Loucy (cell line): ENCODE measurements around the gene ARMC3.

ENCODE experiments used
- H2AFZ ChIP-seq: fragments of 200-600 bp; sonication (generic); 2 replicates; pipeline ENCODE4 v1.6.0; 2016; ENCODE audit warnings: antibody characterized with exemption, mild to moderate bottlenecking, low read length, moderate library complexity
- H3F3A ChIP-seq: fragments of 200-600 bp; 2 replicates; pipeline ENCODE4 v1.6.0; 2016; ENCODE audit warnings: antibody characterized with exemption, low read depth, mild to moderate bottlenecking
- H3K27me3 ChIP-seq: fragments of 200-600 bp; sonication (generic); 2 replicates; pipeline ENCODE4 v1.6.1; 2014; ENCODE audit warnings: low read length, mild to moderate bottlenecking; ENCODE audit not compliant: insufficient read depth, poor library complexity, severe bottlenecking
- H3K36me3 ChIP-seq: fragments of 200-600 bp; sonication (generic); 2 replicates; pipeline ENCODE4 v1.6.1; 2016; ENCODE audit warnings: low read length; ENCODE audit not compliant: insufficient read depth
- H3K4me1 ChIP-seq: fragments of 200-600 bp; sonication (generic); 2 replicates; pipeline ENCODE4 v1.5.1; 2014; ENCODE audit warnings: low read length, mild to moderate bottlenecking; ENCODE audit not compliant: insufficient read depth, poor library complexity, severe bottlenecking
- H3K4me2 ChIP-seq: fragments of 200-600 bp; sonication (generic); 2 replicates; pipeline ENCODE4 v1.6.0; 2014; ENCODE audit warnings: antibody characterized with exemption, low read length, low read depth, mild to moderate bottlenecking; ENCODE audit not compliant: poor library complexity, severe bottlenecking
- H3K4me3 ChIP-seq: fragments of 200-600 bp; sonication (generic); 2 replicates; pipeline ENCODE4 v1.5.1; 2014; ENCODE audit warnings: low read length, mild to moderate bottlenecking, mixed read lengths; ENCODE audit not compliant: poor library complexity, severe bottlenecking
- H3K79me2 ChIP-seq: fragments of 200-600 bp; sonication (generic); 2 replicates; pipeline ENCODE4 v1.6.1; 2014; ENCODE audit warnings: low read length; ENCODE audit not compliant: insufficient read depth
- H3K9ac ChIP-seq: fragments of 200-600 bp; sonication (generic); 2 replicates; pipeline ENCODE4 v1.6.0; 2014; ENCODE audit warnings: mild to moderate bottlenecking, low read depth, low read length, moderate library complexity; ENCODE audit not compliant: poor library complexity, severe bottlenecking
- H3K9me2 ChIP-seq: fragments of 200-600 bp; sonication (generic); replicated peaks from 2 replicates; pipeline ENCODE4 v1.6.1; 2016; ENCODE audit warnings: low read depth, low read length, mixed read lengths
- H3K9me3 ChIP-seq: fragments of 200-600 bp; sonication (generic); 2 replicates; pipeline ENCODE4 v1.6.1; 2014; ENCODE audit warnings: mild to moderate bottlenecking, antibody characterized with exemption, low read length, low read depth; ENCODE audit not compliant: insufficient read depth
- H4K20me1 ChIP-seq: fragments of 200-600 bp; sonication (generic); 2 replicates; pipeline ENCODE4 v1.6.0; 2014; ENCODE audit warnings: antibody characterized with exemption, low read length, mild to moderate bottlenecking; ENCODE audit not compliant: insufficient read depth, poor library complexity, severe bottlenecking
- EZH2phosphoT487 ChIP-seq: fragments of 200-600 bp; IDR thresholded peaks from 2 replicates; pipeline ENCODE4 v1.6.1; 2018; ENCODE audit warnings: antibody characterized with exemption, mild to moderate bottlenecking, moderate library complexity, borderline replicate concordance
- TF ChIP-seq, protein P1 (sequence below): fragments of 200-600 bp; sonication (generic); conservative IDR thresholded peaks from 2 replicates; pipeline ENCODE4 v1.5.1; 2014; ENCODE audit warnings: mild to moderate bottlenecking, antibody characterized with exemption, low read length

The ARMC3 gene

DNA sequence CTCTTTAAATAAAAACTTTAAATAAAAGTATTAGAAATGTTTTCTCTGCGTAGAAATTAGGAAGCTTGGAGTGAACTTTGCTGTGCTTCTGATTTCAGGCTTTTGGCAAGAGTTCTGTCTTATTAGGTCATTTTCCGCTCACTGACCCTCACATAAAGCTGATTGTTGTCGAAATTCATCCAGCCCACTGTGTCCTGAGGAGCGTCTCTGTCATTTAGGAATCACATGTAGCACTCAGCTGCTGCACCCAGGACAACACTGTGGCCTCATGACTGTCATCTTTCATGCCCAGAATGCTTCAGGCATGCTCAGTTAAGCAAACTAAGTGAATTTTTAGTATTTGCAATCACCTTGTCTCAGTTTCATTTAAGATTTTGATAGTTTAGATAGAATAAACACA, 109.7 kb downstream of the ARMC3 start:
- no peak for TF ChIP-seq EZH2phosphoT487
- TF ChIP-seq, protein P1, sequence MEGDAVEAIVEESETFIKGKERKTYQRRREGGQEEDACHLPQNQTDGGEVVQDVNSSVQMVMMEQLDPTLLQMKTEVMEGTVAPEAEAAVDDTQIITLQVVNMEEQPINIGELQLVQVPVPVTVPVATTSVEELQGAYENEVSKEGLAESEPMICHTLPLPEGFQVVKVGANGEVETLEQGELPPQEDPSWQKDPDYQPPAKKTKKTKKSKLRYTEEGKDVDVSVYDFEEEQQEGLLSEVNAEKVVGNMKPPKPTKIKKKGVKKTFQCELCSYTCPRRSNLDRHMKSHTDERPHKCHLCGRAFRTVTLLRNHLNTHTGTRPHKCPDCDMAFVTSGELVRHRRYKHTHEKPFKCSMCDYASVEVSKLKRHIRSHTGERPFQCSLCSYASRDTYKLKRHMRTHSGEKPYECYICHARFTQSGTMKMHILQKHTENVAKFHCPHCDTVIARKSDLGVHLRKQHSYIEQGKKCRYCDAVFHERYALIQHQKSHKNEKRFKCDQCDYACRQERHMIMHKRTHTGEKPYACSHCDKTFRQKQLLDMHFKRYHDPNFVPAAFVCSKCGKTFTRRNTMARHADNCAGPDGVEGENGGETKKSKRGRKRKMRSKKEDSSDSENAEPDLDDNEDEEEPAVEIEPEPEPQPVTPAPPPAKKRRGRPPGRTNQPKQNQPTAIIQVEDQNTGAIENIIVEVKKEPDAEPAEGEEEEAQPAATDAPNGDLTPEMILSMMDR, result no peak
- Histone ChIP-seq H3K9me3 (no peaks in the 10 kb centered on the region), H2AFZ (no peak overlapping the region), H3K9ac (no peak overlapping the region), H4K20me1 (no peaks in the 10 kb centered on the region), H3K4me1 (no peaks in the 10 kb centered on the region), H3K36me3 (no peaks in the 10 kb centered on the region), H3K79me2 (no peaks in the 10 kb centered on the region), H3F3A (no peaks in the 10 kb centered on the region), H3K4me2 (no peak overlapping the region), H3K9me2 (no peaks in the 10 kb centered on the region), H3K4me3 (no peak overlapping the region), H3K27me3 (no peaks in the 10 kb centered on the region)

DNA sequence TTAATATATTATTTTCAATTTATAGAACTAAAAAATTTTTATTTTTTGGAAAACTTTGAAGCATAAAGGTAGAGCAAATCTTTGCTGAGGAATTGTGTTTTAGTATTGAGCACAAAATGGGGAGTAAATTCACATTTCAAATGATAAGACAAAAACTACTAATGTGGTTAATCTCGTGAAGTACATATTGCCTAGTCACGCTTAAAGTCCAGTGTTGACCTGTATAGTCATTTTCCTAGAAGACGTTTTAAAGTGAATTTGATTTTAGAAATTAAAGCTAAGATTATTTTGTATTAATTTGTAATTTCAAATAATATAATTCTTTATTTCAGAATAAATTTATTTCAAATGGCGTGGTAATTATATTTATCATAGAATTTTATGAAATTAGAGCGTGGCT, 110.3 kb downstream of the ARMC3 start:
- Histone ChIP-seq H3K9me2 (no peaks in the 10 kb centered on the region), H3K79me2 (no peaks in the 10 kb centered on the region), H3K9me3 (no peaks in the 10 kb centered on the region), H3K9ac (no peak overlapping the region), H3K27me3 (no peaks in the 10 kb centered on the region), H3K36me3 (no peaks in the 10 kb centered on the region), H3K4me1 (no peaks in the 10 kb centered on the region), H3K4me2 (no peak overlapping the region), H4K20me1 (no peaks in the 10 kb centered on the region), H2AFZ (no peak overlapping the region), H3K4me3 (no peak overlapping the region), H3F3A (no peaks in the 10 kb centered on the region)
- TF ChIP-seq, protein P1, result no peak
- no peak for TF ChIP-seq EZH2phosphoT487

DNA sequence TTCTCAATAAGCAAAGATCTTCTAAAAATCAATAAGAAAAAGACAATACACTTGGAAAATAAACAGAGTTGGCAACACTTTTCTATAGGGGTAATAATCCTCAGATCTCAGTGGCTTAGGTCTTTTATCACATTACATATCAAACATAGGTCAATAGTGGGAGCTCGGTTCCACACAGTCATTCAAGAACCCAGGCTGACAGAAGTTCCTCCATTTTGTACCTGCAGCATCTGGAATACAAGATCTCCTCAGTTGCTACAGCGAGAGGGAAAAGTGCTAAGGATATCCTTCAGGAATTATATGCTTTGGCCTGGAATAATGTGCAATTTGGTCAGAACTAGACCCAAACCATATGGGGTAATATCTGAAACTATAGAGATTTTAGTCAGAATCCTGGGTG, 112.1 kb downstream of the ARMC3 start:
- Histone ChIP-seq H3K27me3 (no peaks in the 10 kb centered on the region), H3K4me1 (no peaks in the 10 kb centered on the region), H3K4me3 (no peak overlapping the region), H3K4me2 (no peak overlapping the region), H3K36me3 (no peaks in the 10 kb centered on the region), H3K9ac (no peak overlapping the region), H3K9me3 (no peaks in the 10 kb centered on the region), H3K9me2 (no peaks in the 10 kb centered on the region), H2AFZ (no peak overlapping the region), H4K20me1 (no peaks in the 10 kb centered on the region), H3K79me2 (no peaks in the 10 kb centered on the region), H3F3A (no peaks in the 10 kb centered on the region)
- TF ChIP-seq, protein P1, result no peak
- no peak for TF ChIP-seq EZH2phosphoT487
